GM04504 (cell line): ENCODE measurements around the gene DOCK9.
"Not testable (repeated sequence)": the region's sequence is repeated elsewhere in the genome, so short reads cannot be mapped to it uniquely, and the experiment has no call there.

Experiments used
- DNase-seq: peaks from one replicate; pipeline ENCODE4 v3.0.0-alpha.2; 2012; ENCODE audit warnings: low read depth

DOCK9 gene

GRCh38 chr13:98822225-98822606 is 155.6 kb downstream of the DOCK9 start:
- no peak for DNase-seq

GRCh38 chr13:98821372-98822224 is 156.3 kb downstream of the DOCK9 start:
- DNase-seq = no peak

DNA sequence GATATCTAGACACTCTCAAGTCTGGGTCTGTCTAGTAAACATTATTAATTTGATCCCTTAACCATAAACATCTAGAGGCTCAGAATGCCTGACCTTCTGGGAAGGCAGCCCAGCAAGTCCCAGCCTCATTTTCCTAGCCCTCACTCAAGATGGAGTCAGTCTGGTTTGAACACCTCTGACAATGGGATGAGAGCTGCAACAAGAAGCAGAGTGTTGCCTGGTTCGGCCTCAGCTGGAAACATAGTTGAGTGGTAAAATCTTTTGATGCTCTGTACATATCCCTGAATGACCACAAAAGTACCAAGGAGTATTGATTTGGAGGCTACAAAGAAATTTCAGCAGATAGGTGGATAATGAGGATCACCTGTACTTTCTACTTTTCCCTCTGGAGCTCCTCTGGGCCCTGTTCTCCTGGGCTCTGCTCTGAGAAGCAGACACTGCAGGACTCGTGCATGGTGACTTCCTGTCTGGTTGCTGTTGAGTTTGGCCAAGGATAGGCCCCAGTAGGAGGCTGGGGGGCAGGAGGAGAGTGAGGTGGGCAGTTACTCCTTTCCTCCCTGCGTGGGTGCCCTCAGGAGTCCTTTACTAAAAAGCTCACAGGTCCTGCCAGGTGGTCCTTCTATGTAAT is 157.0 kb downstream of the DOCK9 start:
- no peak for DNase-seq

DNA sequence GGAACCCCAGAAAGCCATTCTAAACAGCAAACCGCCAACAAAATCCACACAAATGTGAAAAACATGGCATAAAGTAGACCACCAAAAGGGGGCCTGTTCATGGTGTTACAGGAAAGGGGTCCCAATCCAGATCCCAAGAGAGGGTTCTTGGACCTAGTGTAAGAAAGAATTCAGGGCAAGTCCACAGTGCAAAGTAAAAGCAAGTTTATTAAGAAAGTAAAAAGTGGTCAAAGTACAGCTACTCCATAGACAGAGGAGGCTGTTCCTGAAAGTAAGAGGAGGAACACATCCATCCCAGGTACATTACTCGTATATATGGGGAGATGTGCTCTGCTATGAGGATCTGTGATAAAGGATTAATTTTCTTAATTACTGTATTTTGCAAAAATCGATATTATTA is 157.6 kb downstream of the DOCK9 start:
- no peak for DNase-seq

GRCh38 chr13:98819382-98820010 is 158.4 kb downstream of the DOCK9 start:
- no peak for DNase-seq

DNA sequence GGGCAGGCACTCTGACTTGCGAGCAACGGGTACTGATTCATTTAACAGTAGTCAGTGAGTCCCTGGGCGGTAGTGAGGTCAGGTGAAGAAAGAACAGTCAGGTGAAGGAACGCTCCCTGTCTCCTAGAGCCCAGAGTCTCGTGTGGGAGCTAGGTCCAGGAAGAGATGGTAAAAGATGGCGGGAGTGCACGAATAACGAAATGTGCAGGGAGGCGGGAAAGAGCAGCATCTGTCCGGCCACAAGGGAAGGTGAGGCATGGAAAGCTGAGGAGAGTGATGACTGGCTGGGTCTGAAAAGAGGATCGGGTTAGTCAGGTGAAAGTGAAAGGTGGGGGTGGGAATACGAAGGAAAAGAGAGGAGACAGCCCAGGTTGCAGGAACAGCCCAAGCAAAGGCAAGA is 161.5 kb downstream of the DOCK9 start:
- no peak for DNase-seq

GRCh38 chr13:98813993-98814392 is 163.9 kb downstream of the DOCK9 start:
- DNase-seq = no peak

GRCh38 chr13:98812186-98812790 is 165.6 kb downstream of the DOCK9 start:
- DNase-seq = not testable (repeated sequence)

GRCh38 chr13:98810746-98811145 is 167.1 kb downstream of the DOCK9 start:
- no peak for DNase-seq

DNA sequence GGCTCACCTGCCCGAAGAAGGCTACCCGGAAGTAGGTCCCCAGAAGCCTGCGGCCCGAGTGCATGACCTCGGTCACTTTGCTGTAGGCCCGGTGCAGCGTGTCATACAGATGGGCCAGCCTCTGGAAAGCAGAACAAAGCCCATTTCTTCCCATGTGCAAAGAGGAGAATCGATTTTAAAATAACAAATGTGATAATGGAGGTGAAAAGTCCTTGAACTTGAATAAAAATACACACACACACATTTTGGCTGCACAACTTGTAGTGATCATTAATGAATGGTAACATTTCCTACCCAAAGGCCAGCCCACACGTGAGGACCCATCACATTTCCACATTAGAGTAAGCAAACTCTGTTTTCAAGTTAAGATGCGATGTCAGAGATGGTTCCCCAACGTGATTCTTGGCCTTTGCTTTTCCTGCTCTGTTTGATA is 168.5 kb downstream of the DOCK9 start:
- no peak for DNase-seq

GRCh38 chr13:98807774-98808173 is 170.1 kb downstream of the DOCK9 start:
- no peak for DNase-seq

- no peak for DNase-seq
Observed at GRCh38 chr13:98804336-98804855, 173.5 kb downstream of the DOCK9 start.

DNA sequence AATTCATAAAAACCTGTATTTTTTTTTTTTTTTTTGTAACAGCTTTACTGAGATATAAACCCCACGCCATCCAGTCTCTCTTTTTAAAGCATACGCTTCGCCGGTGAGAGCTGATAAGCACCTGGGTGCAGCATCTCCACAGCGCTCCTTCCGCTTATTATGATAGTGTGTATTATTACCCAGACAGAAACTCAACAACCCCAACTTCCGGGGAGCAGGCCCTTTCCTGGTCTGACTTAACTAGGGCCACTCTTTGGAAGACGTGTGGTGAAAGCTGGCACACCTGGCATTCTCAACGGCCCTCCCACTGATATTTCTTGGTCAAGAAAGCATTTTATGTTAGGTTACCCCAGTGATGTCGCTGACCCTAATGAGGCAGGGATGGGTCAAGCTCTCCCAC is 173.9 kb downstream of the DOCK9 start:
- DNase-seq = no peak

GRCh38 chr13:98803111-98803561 is 174.7 kb downstream of the DOCK9 start:
- no peak for DNase-seq

DNA sequence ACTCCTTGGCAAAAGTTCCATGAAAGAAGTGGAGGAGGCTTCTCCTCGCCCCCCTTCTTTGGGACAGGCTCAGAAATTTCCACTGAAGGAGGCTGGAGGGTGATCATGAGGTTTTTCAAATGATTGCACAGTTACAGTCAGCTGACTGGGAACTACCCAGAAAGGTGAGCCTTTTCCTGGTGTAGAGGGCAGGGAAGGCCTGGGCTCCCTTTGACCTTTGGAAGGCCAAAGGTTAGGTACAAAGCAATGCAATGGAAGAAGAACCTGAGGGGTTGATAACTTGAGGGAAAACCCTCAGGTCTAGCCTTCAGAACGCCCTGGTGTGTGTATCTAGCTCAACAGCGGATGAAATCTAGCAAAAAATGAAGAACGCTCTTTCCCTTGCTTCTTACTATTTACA is 175.3 kb downstream of the DOCK9 start:
- no peak for DNase-seq

GRCh38 chr13:98801626-98802418 is 176.0 kb downstream of the DOCK9 start:
- DNase-seq = no peak

GRCh38 chr13:98800078-98800477 is 177.8 kb downstream of the DOCK9 start:
- no peak for DNase-seq

DNA sequence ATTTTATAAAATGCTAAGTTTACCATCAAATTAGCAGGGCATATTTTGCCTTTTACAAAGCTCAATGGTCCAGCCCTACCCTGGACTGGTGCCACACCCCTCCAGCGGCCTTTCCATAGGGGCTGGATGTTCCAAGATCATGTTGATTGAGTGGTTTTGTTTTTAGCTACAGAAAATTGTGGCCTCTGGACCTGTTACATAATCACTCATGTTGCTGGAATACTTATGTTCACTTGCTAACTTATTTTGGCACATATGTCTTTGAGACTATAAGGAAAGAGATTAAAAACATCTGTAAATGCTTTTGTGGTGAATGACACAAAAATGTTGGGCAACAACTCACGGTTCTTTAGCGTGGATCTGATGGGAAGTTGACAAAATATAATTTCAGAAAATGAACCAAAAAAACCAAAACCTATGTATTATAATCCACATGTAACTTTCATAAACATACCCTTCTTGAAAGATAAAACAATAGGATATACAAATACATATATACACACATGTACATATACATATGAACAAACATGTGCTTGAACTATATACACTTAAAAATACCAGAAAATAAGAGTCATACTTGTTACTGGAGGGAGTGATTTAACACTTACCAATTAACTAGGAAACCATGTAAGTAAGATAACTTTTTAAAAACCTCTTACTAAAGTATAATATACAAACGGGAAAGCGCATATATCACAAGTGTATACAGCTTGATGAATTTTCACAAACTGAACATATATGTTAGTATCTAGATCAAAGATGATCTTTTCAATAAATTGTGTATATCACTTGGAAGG is 178.8 kb downstream of the DOCK9 start:
- peak; percentile 73 for DNase-seq

DNA sequence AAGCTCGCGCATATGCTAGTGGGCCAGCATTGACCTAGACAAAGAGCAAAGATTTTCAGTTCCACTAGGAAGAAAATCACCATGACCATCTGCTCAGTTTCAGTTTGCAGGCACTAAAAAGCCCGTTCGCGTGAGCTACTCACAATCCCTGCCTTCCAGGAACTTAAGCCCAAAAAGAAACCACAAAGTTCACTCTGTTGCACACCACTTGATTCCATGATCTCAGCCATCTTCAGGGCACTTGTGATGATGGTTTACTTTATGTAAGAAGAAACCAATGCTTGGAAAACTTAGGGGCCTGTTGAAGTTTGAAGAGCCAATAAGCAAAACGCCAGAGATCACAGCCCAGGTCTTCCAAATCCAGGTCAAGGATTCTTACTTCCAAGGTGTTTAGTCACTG is 180.4 kb downstream of the DOCK9 start:
- DNase-seq = no peak

GRCh38 chr13:98796798-98797197 is 181.1 kb downstream of the DOCK9 start:
- no peak for DNase-seq

DNA sequence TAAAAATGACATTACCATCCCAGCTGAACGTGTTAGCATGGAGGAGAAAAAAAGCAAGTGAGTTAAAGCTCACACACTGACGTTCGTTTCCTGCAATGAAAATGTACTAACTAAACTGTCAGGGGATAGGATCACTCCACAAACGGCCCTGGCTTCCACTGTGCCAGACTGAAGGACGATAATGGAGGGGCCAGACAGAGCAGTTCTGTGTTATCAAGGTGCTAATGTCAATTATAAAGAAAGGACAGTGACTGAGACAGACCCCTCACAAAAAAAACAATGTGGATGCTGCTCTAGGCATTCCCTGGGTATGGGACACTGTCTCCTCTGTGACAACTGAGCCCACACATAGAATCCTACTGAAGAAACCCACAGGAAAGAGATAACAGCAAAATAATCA is 181.7 kb downstream of the DOCK9 start:
- no peak for DNase-seq
